Fibroblast of lung (primary cell): Measurements from ENCODE around the gene DNAJA3.

Experiments used
- CTCF ChIP-seq, 2 donors: IDR thresholded peaks in 1 of 2; conservative IDR thresholded peaks in 1 of 2; 1 replicate in 1 of 2; 2 replicates in 1 of 2; pipeline ENCODE4 v1.5.1; 2011 to 2012; ENCODE audit warnings: low read length in 2 of 2, control low read depth in 1 of 2, inconsistent platforms in 1 of 2, low read depth in 1 of 2, mild to moderate bottlenecking in 1 of 2
- EZH2 ChIP-seq: IDR thresholded peaks from 2 replicates; pipeline ENCODE4 v1.5.1; 2012; ENCODE audit warnings: low read length, control low read depth, mild to moderate bottlenecking; ENCODE audit errors: missing control alignments

- TF ChIP-seq EZH2 = no peak
- TF ChIP-seq CTCF (conservative IDR thresholded peaks at IDR 0.05 in 1 of 2, IDR thresholded peaks at IDR 0.05 in 1 of 2; ENCODE audit: low read depth in 1 of 2, low read length in 2 of 2) = no peak
Observed at GRCh38 chr16:4376126-4376892, 49.4 kb upstream of the DNAJA3 start.
